HEK293T (cell line): ENCODE results near the gene KCNJ1.

Source experiments
- ARNT ChIP-seq: fragments of 450-650 bp; IDR thresholded peaks from 2 replicates; pipeline ENCODE4 v1.6.1; 2017; ENCODE audit warnings: mild to moderate bottlenecking
- BHLHE40 ChIP-seq: fragments of 450-650 bp; IDR thresholded peaks from 2 replicates; pipeline ENCODE4 v1.6.1; 2016; ENCODE audit warnings: mild to moderate bottlenecking, moderate library complexity, borderline replicate concordance
- ELF4 ChIP-seq: fragments of 450-650 bp; IDR thresholded peaks from 2 replicates; pipeline ENCODE4 v1.6.1; 2017; ENCODE audit warnings: antibody characterized with exemption
- FOXK2 ChIP-seq: fragments of 450-650 bp; IDR thresholded peaks from 2 replicates; pipeline ENCODE4 v1.6.1; 2016; ENCODE audit warnings: mild to moderate bottlenecking
- LEF1 ChIP-seq: fragments of 450-650 bp; IDR thresholded peaks from 2 replicates; pipeline ENCODE4 v1.6.1; 2017; ENCODE audit warnings: mild to moderate bottlenecking, borderline replicate concordance
- NFRKB ChIP-seq: fragments of 450-650 bp; IDR thresholded peaks from 2 replicates; pipeline ENCODE4 v1.6.1; 2016; ENCODE audit warnings: mild to moderate bottlenecking, moderate library complexity
- PKNOX1 ChIP-seq: fragments of 450-650 bp; IDR thresholded peaks from 2 replicates; pipeline ENCODE4 v1.6.1; 2016
- SP1 ChIP-seq: fragments of 450-650 bp; IDR thresholded peaks from 2 replicates; pipeline ENCODE4 v1.6.1; 2017
- SUZ12 ChIP-seq: fragments of 450-650 bp; IDR thresholded peaks from 2 replicates; pipeline ENCODE4 v1.6.1; 2016; ENCODE audit warnings: mild to moderate bottlenecking
- TARDBP ChIP-seq: fragments of 450-650 bp; IDR thresholded peaks from 2 replicates; pipeline ENCODE4 v1.6.1; 2016
- ZNF384 ChIP-seq: fragments of 450-650 bp; IDR thresholded peaks from 2 replicates; pipeline ENCODE4 v1.6.1; 2016

- TF ChIP-seq NFRKB, result no peak
- no peak for TF ChIP-seq ELF4
- no peak for TF ChIP-seq SUZ12
- no peak for TF ChIP-seq ZNF384
- no peak for TF ChIP-seq SP1
- no peak for TF ChIP-seq BHLHE40
- TF ChIP-seq LEF1, result no peak
- TF ChIP-seq FOXK2, result no peak
- no peak for TF ChIP-seq ARNT
- no peak for TF ChIP-seq TARDBP
- no peak for TF ChIP-seq PKNOX1
These were observed 6.3 kb downstream of the KCNJ1 start for GRCh38 chr11:128860571-128861361.
